Activated T-cell treated with anti-CD3 and anti-CD28 coated beads for 24 hours (primary cell): ENCODE results near the gene KCNQ4.

ENCODE experiments used
- DNase-seq: peaks from one replicate; pipeline ENCODE4 v3.0.0-alpha.2; 2020; ENCODE audit warnings: low read depth

Gene KCNQ4

GRCh38 chr1:40795811-40796586, 12.4 kb downstream of the KCNQ4 start:
- DNase-seq: no peak

GRCh38 chr1:40796939-40797667, 13.5 kb downstream of the KCNQ4 start:
- no peak for DNase-seq

GRCh38 chr1:40797668-40798010, 14.1 kb downstream of the KCNQ4 start:
- no peak for DNase-seq

GRCh38 chr1:40798366-40799281, 15.0 kb downstream of the KCNQ4 start:
- DNase-seq: no peak

- no peak for DNase-seq
Measured at GRCh38 chr1:40799351-40799867, 15.8 kb downstream of the KCNQ4 start.

GRCh38 chr1:40801742-40802077, 18.1 kb downstream of the KCNQ4 start:
- no peak for DNase-seq

GRCh38 chr1:40802078-40802741, 18.6 kb downstream of the KCNQ4 start:
- peak; percentile 75 for DNase-seq

- no peak for DNase-seq
Measured at GRCh38 chr1:40802742-40803113, 19.1 kb downstream of the KCNQ4 start.

- no peak for DNase-seq
Measured at GRCh38 chr1:40803447-40803846, 19.9 kb downstream of the KCNQ4 start.

GRCh38 chr1:40803902-40804301, 20.3 kb downstream of the KCNQ4 start:
- DNase-seq: no peak

- no peak for DNase-seq
Measured at GRCh38 chr1:40806240-40806639, 22.7 kb downstream of the KCNQ4 start.

- DNase-seq: no peak
Measured at GRCh38 chr1:40806731-40807695, 23.4 kb downstream of the KCNQ4 start.

GRCh38 chr1:40808002-40808401, 24.4 kb downstream of the KCNQ4 start:
- no peak for DNase-seq

GRCh38 chr1:40808444-40808843, 24.9 kb downstream of the KCNQ4 start:
- no peak for DNase-seq

GRCh38 chr1:40808909-40809308, 25.3 kb downstream of the KCNQ4 start:
- no peak for DNase-seq

GRCh38 chr1:40810927-40811326, 27.3 kb downstream of the KCNQ4 start:
- no peak for DNase-seq

GRCh38 chr1:40815420-40815819, 31.8 kb downstream of the KCNQ4 start:
- DNase-seq: no peak

GRCh38 chr1:40817791-40818263, 34.2 kb downstream of the KCNQ4 start:
- DNase-seq: no peak

- DNase-seq: peak; percentile 78
Measured at GRCh38 chr1:40818264-40818961, 34.8 kb downstream of the KCNQ4 start.

GRCh38 chr1:40819101-40819500, 35.5 kb downstream of the KCNQ4 start:
- no peak for DNase-seq
